CD14-positive monocyte (primary cell): ENCODE results near the gene NOG. TPM values are rescaled to one million over a fixed set of nuclear protein-coding genes. Genes with fewer than 3 reads are reported as not detected.
A peak's percentile ranks its signal among the peaks of the same experiment; 100 is the strongest.

Source experiments
- DNase-seq, 3 donors: peaks; one replicate each; pipeline ENCODE4 v3.0.0-alpha.2; 2011 to 2022
- H2AFZ ChIP-seq: 2 replicates; pipeline ENCODE4 v1.6.0; 2012; ENCODE audit warnings: mild to moderate bottlenecking, low read depth, low read length, inconsistent platforms; ENCODE audit not compliant: insufficient read depth, poor library complexity, severe bottlenecking
- H3K27ac ChIP-seq, 2 donors: 1 replicate in 1 of 2; 2 replicates in 1 of 2; pipeline ENCODE4 v1.5.1; 2012 to 2013; ENCODE audit warnings: low read length in 2 of 2, control low read depth in 1 of 2, inconsistent platforms in 1 of 2, low read depth in 1 of 2, mild to moderate bottlenecking in 1 of 2
- H3K27me3 ChIP-seq, 2 donors: one replicate each; pipeline versions ENCODE4 v1.6.0 to v1.6.1; 2011 to 2013; ENCODE audit warnings: low read length in 2 of 2; ENCODE audit not compliant: control insufficient read depth in 2 of 2, insufficient read depth in 2 of 2
- H3K36me3 ChIP-seq, 2 donors: replicated peaks in 1 of 2; 1 replicate in 1 of 2; 2 replicates in 1 of 2; pipeline versions ENCODE4 v1.5.1 to v1.6.1; 2012 to 2013; ENCODE audit warnings: low read length in 2 of 2, control low read depth in 1 of 2, inconsistent platforms in 1 of 2, mild to moderate bottlenecking in 1 of 2; ENCODE audit not compliant: insufficient read depth in 2 of 2, control insufficient read depth in 1 of 2
- H3K4me1 ChIP-seq, 2 donors: 1 replicate in 1 of 2; 2 replicates in 1 of 2; pipeline versions ENCODE4 v1.5.1 to v1.6.1; 2012 to 2013; ENCODE audit warnings: low read length in 2 of 2, control low read depth in 1 of 2, inconsistent platforms in 1 of 2, mild to moderate bottlenecking in 1 of 2, moderate library complexity in 1 of 2; ENCODE audit not compliant: insufficient read depth in 2 of 2, control insufficient read depth in 1 of 2
- H3K4me2 ChIP-seq: replicated peaks from 2 replicates; pipeline ENCODE3; 2012; ENCODE audit warnings: low read length, moderate library complexity, mild to moderate bottlenecking; ENCODE audit not compliant: poor library complexity, severe bottlenecking; ENCODE audit errors: extremely low read depth
- H3K4me3 ChIP-seq, 3 experiments: fragments of 200-600 bp in 1 of 3; sonication (generic) in 1 of 3; replicated peaks in 1 of 3; 1 replicate in 2 of 3; 2 replicates in 1 of 3; pipeline ENCODE4 v1.5.1; 2011 to 2013; ENCODE audit warnings: low read length in 3 of 3, mild to moderate bottlenecking in 3 of 3, control low read depth in 2 of 3, low read depth in 2 of 3, inconsistent platforms in 1 of 3, moderate library complexity in 1 of 3
- H3K79me2 ChIP-seq: 2 replicates; pipeline ENCODE4 v1.6.0; 2012; ENCODE audit warnings: mild to moderate bottlenecking, control low read depth, inconsistent platforms, low read length, moderate library complexity; ENCODE audit not compliant: insufficient read depth
- H3K9ac ChIP-seq: 2 replicates; pipeline ENCODE4 v1.6.0; 2017; ENCODE audit warnings: low read length, mild to moderate bottlenecking; ENCODE audit not compliant: insufficient read depth, poor library complexity, severe bottlenecking
- H3K9me3 ChIP-seq, 2 donors: replicated peaks in 1 of 2; 1 replicate in 1 of 2; 2 replicates in 1 of 2; pipeline versions ENCODE4 v1.5.1 to v1.6.1; 2012 to 2013; ENCODE audit warnings: low read length in 2 of 2, control low read depth in 1 of 2; ENCODE audit not compliant: control insufficient read depth in 1 of 2, insufficient read depth in 1 of 2
- H4K20me1 ChIP-seq: 2 replicates; pipeline ENCODE4 v1.6.0; 2012; ENCODE audit warnings: mild to moderate bottlenecking, low read length, control low read depth, moderate library complexity; ENCODE audit not compliant: insufficient read depth
- H3K27ac Mint-ChIP-seq, 7 donors: one replicate each; pipeline ENCODE4 v1.8.0; 2020; ENCODE audit warnings: mild to moderate bottlenecking in 7 of 7, mixed read lengths in 7 of 7, moderate library complexity in 6 of 7, inconsistent platforms in 2 of 7
- H3K27me3 Mint-ChIP-seq, 3 donors: one replicate each; pipeline ENCODE4 v1.8.0; 2021 to 2022; ENCODE audit warnings: low read depth in 3 of 3, mild to moderate bottlenecking in 3 of 3, mixed read lengths in 3 of 3, moderate library complexity in 3 of 3, inconsistent platforms in 1 of 3
- H3K36me3 Mint-ChIP-seq, 2 donors: one replicate each; pipeline ENCODE4 v1.8.0; 2020; ENCODE audit warnings: mixed read lengths in 2 of 2, inconsistent platforms in 1 of 2, mild to moderate bottlenecking in 1 of 2
- H3K4me1 Mint-ChIP-seq: one replicate; pipeline ENCODE4 v1.8.0; 2020; ENCODE audit warnings: mild to moderate bottlenecking, mixed read lengths
- H3K4me3 Mint-ChIP-seq, 2 donors: one replicate each; pipeline ENCODE4 v1.8.0; 2020; ENCODE audit warnings: mild to moderate bottlenecking in 2 of 2, mixed read lengths in 2 of 2, moderate library complexity in 1 of 2
- H3K9me3 Mint-ChIP-seq, 7 donors: one replicate each; pipeline ENCODE4 v1.8.0; 2020 to 2022; ENCODE audit warnings: mixed read lengths in 7 of 7, mild to moderate bottlenecking in 6 of 7, moderate library complexity in 6 of 7, inconsistent platforms in 2 of 7
- WGBS: methylation state at CpG from one replicate; pipeline ENCODE4 v1.1.5; 2013; ENCODE audit warnings: missing lambda C conversion rate; ENCODE audit not compliant: insufficient coverage; 5-methylcytosine and 5-hydroxymethylcytosine counted together
- intact Hi-C, 2 donors: fragments of 100-400 bp; cut with micrococcal nuclease; formaldehyde crosslinking; loops; one replicate each; pipeline versions ENCODE4 v1.15.0 to v1.15.1; 2023
- polyA plus RNA-seq, 3 donors: library from polyadenylated mRNA; depleted of rRNA in 1 of 3; unstranded in 2 of 3; stranded (reverse) in 1 of 3; fragments of 300-500 nt in 2 of 3; fragments of >200 nt in 1 of 3; fragmentation: Illumina TruSeq in 2 of 3; gene quantifications; 1 replicate in 2 of 3; 2 replicates in 1 of 3; pipeline ENCODE4 v1.2.3, GENCODE V29; 2012 to 2021
- TF ChIP-seq, protein P1 (sequence below): fragments of 200-600 bp; IDR thresholded peaks from one replicate; pipeline ENCODE4 v1.8.0; 2022; ENCODE audit warnings: antibody characterized with exemption, mild to moderate bottlenecking

The NOG gene
- polyA plus RNA-seq, 3 donors, result 0.11 to 0.27 TPM; not detected in 1

- Mint-ChIP-seq H3K4me3 (no peak overlapping the region), H3K9me3 (no peaks in the 10 kb centered on the region)
These were observed 15.7 kb upstream of the NOG start for GRCh38 chr17:56577843-56578204.

DNA sequence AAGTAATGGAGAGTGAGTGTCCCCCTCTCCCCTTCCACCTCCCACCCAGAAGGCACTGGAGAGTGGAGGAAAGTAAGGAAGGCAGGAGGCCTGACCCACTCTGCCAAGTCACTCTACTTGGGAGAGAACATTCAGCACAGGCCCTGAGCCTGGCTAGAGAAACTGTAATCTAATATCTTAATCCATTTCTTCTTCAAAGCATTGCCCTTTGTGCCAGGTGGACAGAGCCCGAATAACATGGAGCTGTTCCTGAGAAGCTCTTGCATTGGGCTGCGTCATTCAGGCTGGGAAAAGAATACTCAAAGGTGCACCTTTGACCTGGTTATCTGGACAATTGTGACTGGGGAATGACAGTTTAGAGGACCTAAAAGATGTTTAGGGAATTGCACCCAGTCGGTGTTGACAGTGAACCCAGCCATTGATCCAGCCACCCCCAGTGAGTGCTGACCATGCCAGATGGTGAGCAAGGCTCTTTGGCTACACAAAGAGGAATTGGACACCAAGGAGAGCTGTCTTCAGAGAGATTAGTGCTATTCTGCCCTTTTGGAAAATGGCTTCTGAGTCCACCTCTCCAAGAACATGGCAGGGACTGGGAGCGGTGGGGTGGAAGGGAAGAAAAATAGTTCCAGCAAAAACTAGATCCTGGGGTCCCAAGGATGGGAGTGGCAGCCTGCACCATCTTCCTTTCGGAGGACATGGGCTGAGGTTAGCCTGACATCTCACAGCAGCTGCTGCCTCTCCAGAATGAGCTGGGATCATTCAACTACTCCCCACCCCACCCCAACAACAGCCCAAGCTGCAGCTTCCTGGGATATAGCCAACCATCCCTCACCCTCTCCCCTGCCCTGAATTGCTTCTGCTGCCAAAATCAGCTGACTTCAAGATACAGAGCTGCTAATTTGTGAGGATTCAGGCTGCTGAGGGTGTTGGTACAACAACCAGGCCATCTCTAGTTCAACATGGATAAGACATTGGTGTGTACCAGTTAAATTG is 11.6 kb upstream of the NOG start:
- peaks cover 0 to 6% (median 0%) of the 10 kb centered on the region in 3 donors for H3K27me3 Mint-ChIP-seq
- H3K27ac Mint-ChIP-seq, result peak overlapping the region in 1 of 7 donors; percentile 4
- Histone ChIP-seq H3K36me3 (no peaks in the 10 kb centered on the region), H3K4me3 (no peak overlapping the region), H3K27me3 (peaks cover 0 to 3% of the 10 kb centered on the region in 2 donors), H3K79me2 (no peaks in the 10 kb centered on the region), H3K9ac (no peak overlapping the region), H2AFZ (no peak overlapping the region), H3K9me3 (no peaks in the 10 kb centered on the region), H3K4me1 (no peaks in the 10 kb centered on the region), H4K20me1 (no peaks in the 10 kb centered on the region), H3K4me2 (no peak overlapping the region), H3K27ac (no peak overlapping the region)
- H3K4me3 Mint-ChIP-seq, result no peak overlapping the region
- H3K36me3 Mint-ChIP-seq, result no peaks in the 10 kb centered on the region
- no peak for DNase-seq
- TF ChIP-seq, protein P1, sequence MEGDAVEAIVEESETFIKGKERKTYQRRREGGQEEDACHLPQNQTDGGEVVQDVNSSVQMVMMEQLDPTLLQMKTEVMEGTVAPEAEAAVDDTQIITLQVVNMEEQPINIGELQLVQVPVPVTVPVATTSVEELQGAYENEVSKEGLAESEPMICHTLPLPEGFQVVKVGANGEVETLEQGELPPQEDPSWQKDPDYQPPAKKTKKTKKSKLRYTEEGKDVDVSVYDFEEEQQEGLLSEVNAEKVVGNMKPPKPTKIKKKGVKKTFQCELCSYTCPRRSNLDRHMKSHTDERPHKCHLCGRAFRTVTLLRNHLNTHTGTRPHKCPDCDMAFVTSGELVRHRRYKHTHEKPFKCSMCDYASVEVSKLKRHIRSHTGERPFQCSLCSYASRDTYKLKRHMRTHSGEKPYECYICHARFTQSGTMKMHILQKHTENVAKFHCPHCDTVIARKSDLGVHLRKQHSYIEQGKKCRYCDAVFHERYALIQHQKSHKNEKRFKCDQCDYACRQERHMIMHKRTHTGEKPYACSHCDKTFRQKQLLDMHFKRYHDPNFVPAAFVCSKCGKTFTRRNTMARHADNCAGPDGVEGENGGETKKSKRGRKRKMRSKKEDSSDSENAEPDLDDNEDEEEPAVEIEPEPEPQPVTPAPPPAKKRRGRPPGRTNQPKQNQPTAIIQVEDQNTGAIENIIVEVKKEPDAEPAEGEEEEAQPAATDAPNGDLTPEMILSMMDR, result no peak
- 100% methylated on average over 2 of the region's 5 CpGs for WGBS
- H3K9me3 Mint-ChIP-seq, result peaks cover 0 to 3% (median 0%) of the 10 kb centered on the region in 7 donors
- intact Hi-C loops, result no loop called here
- H3K4me1 Mint-ChIP-seq, result peaks cover 3% of the 10 kb centered on the region

More at GRCh38 chr17:56577843-56578204, 15.7 kb upstream of the NOG start:
- peaks cover 0 to 4% (median 0%) of the 10 kb centered on the region in 3 donors for H3K27me3 Mint-ChIP-seq
- no peaks in the 10 kb centered on the region for H3K79me2 ChIP-seq
- H3K27ac Mint-ChIP-seq, result no peak overlapping the region
- H2AFZ ChIP-seq, result no peak overlapping the region
- no peaks in the 10 kb centered on the region for H3K9me3 ChIP-seq
- H3K27me3 ChIP-seq, result no peaks in the 10 kb centered on the region
- H3K4me1 Mint-ChIP-seq, result peaks cover 3% of the 10 kb centered on the region
- TF ChIP-seq, protein P1, result no peak
- no peaks in the 10 kb centered on the region for H4K20me1 ChIP-seq
- no peak overlapping the region for H3K4me2 ChIP-seq
- no peaks in the 10 kb centered on the region for H3K4me1 ChIP-seq
- WGBS, result 46% methylated on average over 10 of the region's 15 CpGs
- no peak overlapping the region for H3K4me3 ChIP-seq
- DNase-seq, result no peak
- H3K36me3 ChIP-seq, result no peaks in the 10 kb centered on the region
- no peak overlapping the region for H3K9ac ChIP-seq
- H3K27ac ChIP-seq, result no peak overlapping the region
- no peaks in the 10 kb centered on the region for H3K36me3 Mint-ChIP-seq
- intact Hi-C loops, result no loop called here
